ENCODE data around the gene PARP2.
"Not testable (repeated sequence)": the region's sequence is repeated elsewhere in the genome, so short reads cannot be mapped to it uniquely, and the experiment has no call there.

Gene PARP2

DNA sequence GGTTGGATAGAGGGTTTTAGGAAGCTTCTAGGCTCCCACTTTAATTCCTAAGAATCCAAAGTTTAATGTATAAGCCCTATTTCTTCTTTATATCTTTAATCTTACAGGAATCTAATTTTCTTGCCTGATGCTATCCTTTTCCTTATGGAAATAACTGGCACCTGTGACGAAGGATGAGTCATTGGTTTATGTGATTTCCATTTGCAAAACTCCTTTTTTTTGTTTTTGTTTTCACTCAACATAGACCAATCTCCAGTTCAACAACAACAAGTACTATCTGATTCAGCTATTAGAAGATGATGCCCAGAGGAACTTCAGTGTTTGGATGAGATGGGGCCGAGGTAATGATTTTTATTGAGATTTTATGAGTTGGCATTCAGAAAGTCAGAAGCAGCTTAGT lies 6.8 kb downstream of the PARP2 start:
- H3K9me3 ChIP-seq (ENCODE audit: control insufficient read depth, low read depth, low read length), result no peaks in the 10 kb centered on the region
- no peaks in the 10 kb centered on the region for H3K27me3 ChIP-seq (ENCODE audit: control insufficient read depth, insufficient read depth, low read length)
- peaks cover 80% of the 10 kb centered on the region for H3K36me3 ChIP-seq (ENCODE audit: control insufficient read depth, low read depth, low read length)
- H3K9ac ChIP-seq (ENCODE audit: low read length), result no peak overlapping the region
- H3K4me3 ChIP-seq (ENCODE audit: low read length), result no peak overlapping the region
- no peaks in the 10 kb centered on the region for H3K4me1 ChIP-seq (ENCODE audit: control insufficient read depth, low read depth, low read length)
- no peak overlapping the region for H3K27ac ChIP-seq (ENCODE audit: low read length)

DNA sequence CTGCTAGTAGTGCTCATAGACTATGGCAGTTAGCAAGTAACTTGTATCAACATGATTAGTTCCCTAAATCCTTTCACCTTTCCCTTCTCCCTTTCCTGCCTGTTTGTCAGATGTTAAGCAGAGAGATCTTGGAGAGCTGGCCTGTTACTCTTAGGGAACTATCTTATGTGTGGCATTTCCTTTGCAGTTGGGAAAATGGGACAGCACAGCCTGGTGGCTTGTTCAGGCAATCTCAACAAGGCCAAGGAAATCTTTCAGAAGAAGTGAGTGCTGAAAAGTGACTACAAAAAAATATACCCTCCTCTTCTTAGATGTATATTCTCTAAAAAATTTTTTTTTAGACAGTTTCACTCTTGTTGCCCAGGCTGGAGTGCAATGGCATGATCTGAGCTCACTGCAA lies 7.4 kb downstream of the PARP2 start:
- Histone ChIP-seq H3K27me3 (ENCODE audit: control insufficient read depth, insufficient read depth, low read length) (no peaks in the 10 kb centered on the region), H3K4me1 (ENCODE audit: control insufficient read depth, low read depth, low read length) (no peaks in the 10 kb centered on the region), H3K27ac (ENCODE audit: low read length) (no peak overlapping the region), H3K9me3 (ENCODE audit: control insufficient read depth, low read depth, low read length) (no peaks in the 10 kb centered on the region), H3K9ac (ENCODE audit: low read length) (no peak overlapping the region), H3K4me3 (ENCODE audit: low read length) (no peak overlapping the region), H3K36me3 (ENCODE audit: control insufficient read depth, low read depth, low read length) (peaks cover 79% of the 10 kb centered on the region)

DNA sequence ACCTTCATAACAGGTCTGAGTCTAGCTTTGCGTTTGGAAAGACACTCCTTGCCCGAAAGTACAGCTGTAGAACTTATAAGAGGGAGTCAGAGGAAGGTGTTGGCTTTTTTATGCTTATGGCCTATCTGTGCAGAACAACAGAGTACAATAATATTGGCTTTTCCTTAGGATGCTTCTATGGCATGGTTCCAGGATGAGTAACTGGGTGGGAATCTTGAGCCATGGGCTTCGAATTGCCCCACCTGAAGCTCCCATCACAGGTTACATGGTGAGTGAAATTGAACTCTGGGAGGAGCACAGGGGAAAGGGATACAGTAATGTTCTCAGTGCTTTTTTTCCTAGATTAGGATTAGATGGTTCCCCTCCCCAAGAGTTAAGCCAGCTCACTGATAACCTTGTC lies 13.0 kb downstream of the PARP2 start:
- Histone ChIP-seq H3K27me3 (ENCODE audit: control insufficient read depth, insufficient read depth, low read length) (no peaks in the 10 kb centered on the region), H3K4me3 (ENCODE audit: low read length) (no peak overlapping the region), H3K4me1 (ENCODE audit: control insufficient read depth, low read depth, low read length) (no peaks in the 10 kb centered on the region), H3K9ac (ENCODE audit: low read length) (no peak overlapping the region), H3K9me3 (ENCODE audit: control insufficient read depth, low read depth, low read length) (no peaks in the 10 kb centered on the region), H3K27ac (ENCODE audit: low read length) (no peak overlapping the region), H3K36me3 (ENCODE audit: control insufficient read depth, low read depth, low read length) (peaks cover 73% of the 10 kb centered on the region)

DNA sequence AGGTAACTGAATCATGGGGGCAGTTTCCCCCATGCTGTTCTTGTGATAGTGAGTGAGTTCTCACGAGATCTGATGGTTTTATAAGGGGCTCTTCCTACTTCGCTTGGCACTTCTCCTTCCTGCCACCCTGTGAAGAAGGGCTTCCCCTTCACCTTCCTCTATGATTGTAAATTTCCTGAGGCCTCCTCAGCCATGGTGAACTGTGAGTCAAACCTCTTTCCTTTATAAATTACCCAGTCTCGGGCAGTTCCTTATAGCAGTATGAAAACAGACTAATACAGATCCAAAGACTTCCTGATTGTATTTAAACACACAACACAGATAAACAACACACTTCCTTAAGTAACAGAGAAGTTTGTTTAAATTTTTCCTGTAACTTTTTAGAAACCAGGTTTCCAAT lies 15.0 kb downstream of the PARP2 start:
- H3K27me3 ChIP-seq (ENCODE audit: control insufficient read depth, insufficient read depth, low read length); H3K27ac ChIP-seq (ENCODE audit: low read length); H3K4me1 ChIP-seq (ENCODE audit: control insufficient read depth, low read depth, low read length); H3K4me3 ChIP-seq (ENCODE audit: low read length); H3K9me3 ChIP-seq (ENCODE audit: control insufficient read depth, low read depth, low read length); H3K9ac ChIP-seq (ENCODE audit: low read length): not testable (repeated sequence)
- H3K36me3 ChIP-seq (ENCODE audit: control insufficient read depth, low read depth, low read length), result peaks cover 58% of the 10 kb centered on the region

DNA sequence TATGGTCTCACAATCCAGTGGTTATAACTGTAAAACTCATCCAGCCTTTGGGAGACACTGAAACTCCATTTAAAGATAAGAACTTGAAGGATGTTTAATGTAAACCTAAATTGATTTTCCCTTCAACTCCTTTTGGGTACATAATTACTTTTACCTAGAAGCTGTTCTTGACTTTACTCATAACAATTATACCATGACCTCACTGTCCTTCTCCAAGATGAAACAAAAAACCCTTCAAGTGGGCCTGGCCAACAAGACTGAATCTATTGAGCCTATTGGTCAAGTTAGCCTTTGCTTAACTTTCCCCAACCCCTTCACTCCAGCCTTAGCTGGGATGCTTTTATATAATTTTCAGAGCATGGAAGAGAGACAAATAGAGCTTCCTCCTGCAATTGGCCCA lies 22.5 kb downstream of the PARP2 start:
- Histone ChIP-seq H3K36me3 (ENCODE audit: control insufficient read depth, low read depth, low read length) (peaks cover 3% of the 10 kb centered on the region), H3K9me3 (ENCODE audit: control insufficient read depth, low read depth, low read length) (no peaks in the 10 kb centered on the region)

DNA sequence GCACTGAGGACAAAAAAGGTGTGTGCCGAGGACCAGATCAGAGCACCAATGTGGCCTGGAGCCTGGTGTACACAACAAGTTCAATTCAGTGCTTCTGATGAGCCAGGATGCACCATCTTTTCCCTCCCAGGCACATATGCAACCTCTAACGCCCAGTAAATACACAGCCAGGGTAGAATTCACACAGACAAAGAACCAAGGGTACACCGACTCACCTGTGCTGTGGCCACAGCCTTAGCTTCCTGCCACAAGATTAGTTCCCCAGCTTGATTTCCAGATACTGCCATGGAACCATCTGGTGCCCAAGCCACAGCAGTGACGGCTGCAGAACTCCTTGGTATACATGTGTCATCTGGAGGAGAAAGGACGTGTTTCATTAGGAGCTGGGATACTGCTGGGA lies 29.4 kb downstream of the PARP2 start:
- Histone ChIP-seq H3K4me3 (ENCODE audit: low read length) (no peak overlapping the region), H3K9ac (ENCODE audit: low read length) (no peak overlapping the region), H3K27me3 (ENCODE audit: control insufficient read depth, insufficient read depth, low read length) (no peaks in the 10 kb centered on the region), H3K27ac (ENCODE audit: low read length) (no peak overlapping the region), H3K36me3 (ENCODE audit: control insufficient read depth, low read depth, low read length) (peaks cover 15% of the 10 kb centered on the region), H3K9me3 (ENCODE audit: control insufficient read depth, low read depth, low read length) (no peaks in the 10 kb centered on the region), H3K4me1 (ENCODE audit: control insufficient read depth, low read depth, low read length) (no peaks in the 10 kb centered on the region)

More for the DNA sequence above, 22.5 kb downstream of the PARP2 start:
- no peaks in the 10 kb centered on the region for H3K27me3 ChIP-seq (ENCODE audit: control insufficient read depth, insufficient read depth, low read length)
- H3K27ac ChIP-seq (ENCODE audit: low read length), result no peak overlapping the region
- H3K4me1 ChIP-seq (ENCODE audit: control insufficient read depth, low read depth, low read length), result no peaks in the 10 kb centered on the region
- H3K4me3 ChIP-seq (ENCODE audit: low read length), result no peak overlapping the region
- H3K9ac ChIP-seq (ENCODE audit: low read length), result no peak overlapping the region

DNA sequence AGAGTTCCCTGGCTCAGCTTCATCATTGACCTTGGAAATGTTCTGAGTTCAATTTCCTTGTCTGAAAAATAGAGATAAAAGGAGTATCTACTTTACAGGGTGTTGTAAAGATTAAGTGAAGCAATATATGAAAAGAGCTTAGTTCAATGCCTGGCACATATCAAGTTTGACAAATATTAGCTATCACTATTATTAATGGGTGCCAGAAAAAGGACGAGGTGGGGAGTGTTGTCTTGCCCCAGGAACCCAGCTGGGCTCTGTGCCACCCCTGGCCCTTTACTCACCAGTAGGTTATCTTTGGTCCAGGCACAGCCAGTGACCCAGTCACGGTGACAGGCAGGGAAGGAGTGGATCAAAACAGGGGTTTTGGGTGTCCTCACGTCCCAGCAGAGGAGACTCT lies 32.0 kb downstream of the PARP2 start:
- H3K9me3 ChIP-seq (ENCODE audit: control insufficient read depth, low read depth, low read length), result no peaks in the 10 kb centered on the region
- H3K9ac ChIP-seq (ENCODE audit: low read length), result no peak overlapping the region
- no peaks in the 10 kb centered on the region for H3K27me3 ChIP-seq (ENCODE audit: control insufficient read depth, insufficient read depth, low read length)
- peaks cover 26% of the 10 kb centered on the region for H3K36me3 ChIP-seq (ENCODE audit: control insufficient read depth, low read depth, low read length)
- H3K4me1 ChIP-seq (ENCODE audit: control insufficient read depth, low read depth, low read length), result no peaks in the 10 kb centered on the region
- no peak overlapping the region for H3K4me3 ChIP-seq (ENCODE audit: low read length)
- no peak overlapping the region for H3K27ac ChIP-seq (ENCODE audit: low read length)

DNA sequence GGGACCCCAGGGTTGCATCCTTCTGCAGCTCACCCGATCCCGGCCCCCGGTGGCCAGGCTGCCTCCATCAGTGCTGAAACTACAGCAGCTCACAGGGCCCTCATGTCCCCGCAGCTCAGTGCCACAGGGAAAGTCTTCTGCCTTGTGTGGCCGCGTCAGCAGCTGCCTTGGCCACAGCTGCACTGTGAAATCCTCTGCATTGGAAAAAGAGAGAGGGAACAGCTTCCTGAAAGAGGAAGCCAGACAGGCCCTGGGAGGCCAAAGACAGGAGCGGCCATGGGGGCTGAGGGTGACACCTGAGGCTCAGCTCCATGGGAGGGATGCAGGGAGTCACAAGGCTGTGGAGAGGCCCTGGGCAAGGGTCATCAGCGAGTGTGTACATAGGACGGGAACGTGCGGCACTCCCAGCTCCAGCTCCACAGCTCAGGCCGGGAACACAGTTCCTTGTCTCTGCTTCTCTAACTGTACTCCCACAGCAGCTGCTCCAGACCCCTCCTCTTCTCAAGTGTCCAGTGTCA lies 32.7 kb downstream of the PARP2 start:
- Histone ChIP-seq H3K9me3 (ENCODE audit: control insufficient read depth, low read depth, low read length) (no peaks in the 10 kb centered on the region), H3K4me3 (ENCODE audit: low read length) (no peak overlapping the region), H3K27me3 (ENCODE audit: control insufficient read depth, insufficient read depth, low read length) (no peaks in the 10 kb centered on the region), H3K9ac (ENCODE audit: low read length) (no peak overlapping the region), H3K4me1 (ENCODE audit: control insufficient read depth, low read depth, low read length) (no peaks in the 10 kb centered on the region), H3K36me3 (ENCODE audit: control insufficient read depth, low read depth, low read length) (peaks cover 26% of the 10 kb centered on the region), H3K27ac (ENCODE audit: low read length) (no peak overlapping the region)

DNA sequence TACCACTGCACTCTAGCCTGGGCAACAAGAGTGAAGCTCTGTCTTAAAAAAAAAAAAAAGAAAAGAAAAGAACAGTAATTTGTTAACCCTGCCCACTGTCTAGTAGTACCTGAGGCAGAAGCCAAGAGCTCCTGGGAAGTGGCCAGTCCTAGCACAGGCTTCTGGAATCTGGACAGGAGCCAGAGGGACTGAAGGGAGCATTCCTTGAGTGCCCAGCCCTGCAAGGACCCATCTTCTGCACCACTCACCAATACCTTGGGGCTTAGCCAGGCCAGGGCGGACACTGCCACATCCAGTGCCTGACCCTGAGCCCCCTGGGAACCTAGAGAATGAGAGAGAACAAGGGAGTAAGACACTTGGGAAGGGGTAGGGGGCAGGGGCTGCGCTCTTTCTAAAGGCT lies 33.7 kb downstream of the PARP2 start:
- Histone ChIP-seq H3K9ac (ENCODE audit: low read length) (no peak overlapping the region), H3K27ac (ENCODE audit: low read length) (no peak overlapping the region), H3K9me3 (ENCODE audit: control insufficient read depth, low read depth, low read length) (no peaks in the 10 kb centered on the region), H3K27me3 (ENCODE audit: control insufficient read depth, insufficient read depth, low read length) (no peaks in the 10 kb centered on the region), H3K4me1 (ENCODE audit: control insufficient read depth, low read depth, low read length) (no peaks in the 10 kb centered on the region), H3K36me3 (ENCODE audit: control insufficient read depth, low read depth, low read length) (peaks cover 28% of the 10 kb centered on the region), H3K4me3 (ENCODE audit: low read length) (no peak overlapping the region)

DNA sequence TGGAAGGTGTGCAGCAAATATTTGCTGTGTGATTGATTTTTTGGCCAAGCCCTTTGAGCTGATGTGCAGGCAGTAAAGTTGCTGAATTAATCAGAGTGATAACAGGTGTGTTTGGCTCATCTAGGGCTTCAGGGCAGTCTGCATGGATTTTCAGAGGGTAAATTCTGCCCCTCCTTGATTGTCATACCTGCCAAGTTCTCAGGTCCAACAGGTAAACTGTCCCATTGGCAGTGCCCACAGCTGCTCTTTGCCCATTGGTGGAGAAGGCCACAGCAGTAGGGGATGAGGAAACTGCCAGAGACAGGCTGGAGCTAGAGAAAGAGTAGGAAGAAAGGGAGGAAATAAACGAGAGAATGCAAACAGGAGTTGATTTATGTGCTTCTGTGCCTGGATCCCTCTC lies 36.3 kb downstream of the PARP2 start:
- H3K9me3 ChIP-seq (ENCODE audit: control insufficient read depth, low read depth, low read length), result no peaks in the 10 kb centered on the region
- no peaks in the 10 kb centered on the region for H3K4me1 ChIP-seq (ENCODE audit: control insufficient read depth, low read depth, low read length)
- no peaks in the 10 kb centered on the region for H3K27me3 ChIP-seq (ENCODE audit: control insufficient read depth, insufficient read depth, low read length)
- H3K27ac ChIP-seq (ENCODE audit: low read length), result no peak overlapping the region
- no peak overlapping the region for H3K4me3 ChIP-seq (ENCODE audit: low read length)
- peaks cover 19% of the 10 kb centered on the region for H3K36me3 ChIP-seq (ENCODE audit: control insufficient read depth, low read depth, low read length)
- no peak overlapping the region for H3K9ac ChIP-seq (ENCODE audit: low read length)

DNA sequence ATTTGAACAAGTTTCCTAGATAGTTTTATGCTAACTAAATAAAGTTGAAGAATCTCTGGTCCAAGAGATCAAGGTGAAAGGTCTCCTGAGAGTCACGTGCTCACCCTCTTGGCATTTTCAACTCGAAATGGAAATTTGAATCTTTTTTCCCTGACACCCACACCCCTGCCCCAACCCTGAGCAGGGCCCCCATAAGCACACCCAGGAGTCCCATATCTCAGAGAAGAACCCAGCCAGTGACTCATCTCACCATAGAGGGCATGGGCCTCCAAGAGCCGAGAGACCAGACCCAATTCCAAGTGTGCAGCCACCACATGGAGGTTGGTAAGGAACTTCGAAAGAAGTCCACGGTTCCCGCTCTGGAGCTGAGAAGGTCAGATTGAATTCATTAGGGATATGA lies 37.2 kb downstream of the PARP2 start:
- H3K9me3 ChIP-seq (ENCODE audit: control insufficient read depth, low read depth, low read length), result no peaks in the 10 kb centered on the region
- H3K4me1 ChIP-seq (ENCODE audit: control insufficient read depth, low read depth, low read length), result no peaks in the 10 kb centered on the region
- H3K9ac ChIP-seq (ENCODE audit: low read length), result no peak overlapping the region
- H3K36me3 ChIP-seq (ENCODE audit: control insufficient read depth, low read depth, low read length), result peaks cover 23% of the 10 kb centered on the region
- H3K27me3 ChIP-seq (ENCODE audit: control insufficient read depth, insufficient read depth, low read length), result no peaks in the 10 kb centered on the region
- no peak overlapping the region for H3K27ac ChIP-seq (ENCODE audit: low read length)
- no peak overlapping the region for H3K4me3 ChIP-seq (ENCODE audit: low read length)

DNA sequence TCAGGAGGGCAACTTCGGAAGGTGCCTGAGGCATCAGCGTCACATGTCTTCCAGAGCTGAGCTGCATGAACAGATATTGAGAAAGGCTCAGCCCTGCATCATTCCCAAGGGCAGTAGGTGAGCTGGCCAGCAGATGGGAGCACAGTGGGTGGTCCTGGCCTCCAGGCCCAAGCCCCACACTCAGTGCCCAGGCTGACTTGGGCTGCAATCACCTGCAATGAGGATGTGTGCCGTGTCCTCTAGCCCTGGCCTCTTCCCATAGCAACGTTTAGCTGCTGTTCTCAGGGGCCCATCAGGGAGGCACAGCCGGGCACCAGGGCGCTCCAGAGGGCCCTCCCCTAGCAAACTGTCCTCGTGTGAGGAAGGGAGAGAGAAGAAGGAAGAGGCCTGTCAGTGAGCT lies 37.9 kb downstream of the PARP2 start:
- no peaks in the 10 kb centered on the region for H3K4me1 ChIP-seq (ENCODE audit: control insufficient read depth, low read depth, low read length)
- H3K27me3 ChIP-seq (ENCODE audit: control insufficient read depth, insufficient read depth, low read length), result no peaks in the 10 kb centered on the region
- H3K36me3 ChIP-seq (ENCODE audit: control insufficient read depth, low read depth, low read length), result peaks cover 26% of the 10 kb centered on the region
- no peak overlapping the region for H3K9ac ChIP-seq (ENCODE audit: low read length)
- no peaks in the 10 kb centered on the region for H3K9me3 ChIP-seq (ENCODE audit: control insufficient read depth, low read depth, low read length)
- no peak overlapping the region for H3K27ac ChIP-seq (ENCODE audit: low read length)
- no peak overlapping the region for H3K4me3 ChIP-seq (ENCODE audit: low read length)

All from iPS-18a (cell line).